B cell (primary cell): ENCODE results near the gene PCGF2. TPM values are rescaled to one million over a fixed set of nuclear protein-coding genes. Genes with fewer than 3 reads are reported as not detected.

Source experiments
- ATAC-seq: fragments of 200-7000 bp; cut with Tn5 transposase; one replicate; pipeline ENCODE4 v1.10.0; 2021; ENCODE audit warnings: low read depth, mild to moderate bottlenecking, moderate number of reproducible peaks, moderate library complexity
- CTCF ChIA-PET: fragments of 350-600 bp; sonication (Branson Sonifier 250); formaldehyde crosslinking; loops from one replicate; lab custom pipeline; 2021; ENCODE audit warnings: antibody characterized with exemption, inconsistent platforms; lab: Charles Lee
- POLR2A ChIA-PET: fragments of 350-600 bp; sonication (Branson Sonifier 250); formaldehyde crosslinking; loops from one replicate; lab custom pipeline; 2021; ENCODE audit warnings: antibody characterized with exemption; lab: Charles Lee
- DNase-seq: peaks from one replicate; pipeline ENCODE4 v3.0.0; 2013
- H2AFZ ChIP-seq: 2 replicates; pipeline ENCODE4 v1.6.1; 2012; ENCODE audit warnings: mild to moderate bottlenecking, low read depth, low read length; ENCODE audit not compliant: insufficient read depth, poor library complexity, severe bottlenecking
- H3K27ac ChIP-seq, 2 donors: 1 replicate in 1 of 2; 2 replicates in 1 of 2; pipeline ENCODE4 v1.5.1; 2012 to 2013; ENCODE audit warnings: low read length in 2 of 2, mild to moderate bottlenecking in 2 of 2, moderate library complexity in 1 of 2
- H3K27me3 ChIP-seq, 4 experiments: fragments of 200-600 bp in 1 of 4; sonication (generic) in 1 of 4; replicated peaks in 1 of 4; 1 replicate in 2 of 4; 2 replicates in 2 of 4; pipeline versions ENCODE4 v1.6.1 to v1.7.0; 2013 to 2016; ENCODE audit warnings: low read length in 3 of 4, mild to moderate bottlenecking in 2 of 4, mixed read lengths in 1 of 4, moderate library complexity in 1 of 4; ENCODE audit not compliant: insufficient read depth in 4 of 4, control insufficient read depth in 3 of 4; ENCODE audit errors: control extremely low read depth in 1 of 4
- H3K36me3 ChIP-seq, 2 experiments: replicated peaks in 1 of 2; 1 replicate in 1 of 2; 2 replicates in 1 of 2; pipeline versions ENCODE4 v1.6.1 to v1.7.1; 2013; ENCODE audit warnings: low read length in 1 of 2; ENCODE audit not compliant: insufficient read depth in 2 of 2, control insufficient read depth in 1 of 2; ENCODE audit errors: control extremely low read depth in 1 of 2, extremely low read depth in 1 of 2
- H3K4me1 ChIP-seq, 2 donors: fragments of 200-600 bp in 1 of 2; sonication (generic) in 1 of 2; 1 replicate in 1 of 2; 2 replicates in 1 of 2; pipeline versions ENCODE4 v1.5.1 to v1.6.1; 2013 to 2017; ENCODE audit warnings: low read length in 2 of 2; ENCODE audit not compliant: control insufficient read depth in 2 of 2, insufficient read depth in 2 of 2
- H3K4me2 ChIP-seq: replicated peaks from 2 replicates; pipeline ENCODE3; 2012; ENCODE audit warnings: mild to moderate bottlenecking, low read depth, low read length; ENCODE audit not compliant: poor library complexity, severe bottlenecking
- H3K4me3 ChIP-seq, 5 experiments: fragments of 200-600 bp in 1 of 5; sonication (generic) in 1 of 5; 1 replicate in 3 of 5; 2 replicates in 2 of 5; pipeline versions ENCODE4 v1.5.1 to v1.7.0; 2011 to 2016; ENCODE audit warnings: low read length in 4 of 5, mild to moderate bottlenecking in 4 of 5, low read depth in 2 of 5, control low read depth in 1 of 5, moderate library complexity in 1 of 5; ENCODE audit not compliant: insufficient read depth in 1 of 5; ENCODE audit errors: control extremely low read depth in 1 of 5, extremely low read depth in 1 of 5
- H3K79me2 ChIP-seq: fragments of 200-600 bp; sonication (generic); one replicate; pipeline ENCODE4 v1.6.0; 2016; ENCODE audit warnings: low read length; ENCODE audit not compliant: control insufficient read depth, insufficient read depth
- H3K9ac ChIP-seq: fragments of 200-600 bp; sonication (generic); 2 replicates; pipeline ENCODE4 v1.6.1; 2017; ENCODE audit warnings: mild to moderate bottlenecking, low read length, moderate library complexity
- H3K9me3 ChIP-seq, 3 donors: one replicate each; pipeline versions ENCODE4 v1.6.1 to v1.7.1; 2013; ENCODE audit warnings: low read length in 2 of 3; ENCODE audit not compliant: control insufficient read depth in 2 of 3, insufficient read depth in 1 of 3; ENCODE audit errors: control extremely low read depth in 1 of 3
- H4K20me1 ChIP-seq: 2 replicates; pipeline ENCODE4 v1.6.0; 2012; ENCODE audit warnings: mild to moderate bottlenecking, low read length; ENCODE audit not compliant: insufficient read depth, control insufficient read depth, poor library complexity, severe bottlenecking
- H3K27ac Mint-ChIP-seq: one replicate; pipeline ENCODE4 v1.8.0; 2021; ENCODE audit warnings: mixed read lengths
- H3K27me3 Mint-ChIP-seq: one replicate; pipeline ENCODE4 v1.8.0; 2021; ENCODE audit warnings: mixed read lengths
- H3K4me1 Mint-ChIP-seq: one replicate; pipeline ENCODE4 v1.8.0; 2021; ENCODE audit warnings: mixed read lengths
- H3K4me3 Mint-ChIP-seq: one replicate; pipeline ENCODE4 v1.8.0; 2021; ENCODE audit warnings: mixed read lengths
- H3K9me3 Mint-ChIP-seq: one replicate; pipeline ENCODE4 v1.8.0; 2022; ENCODE audit warnings: mixed read lengths; ENCODE audit not compliant: insufficient read depth
- EZH2 ChIP-seq: IDR thresholded peaks from 2 replicates; pipeline ENCODE4 v1.6.1; 2012; ENCODE audit warnings: borderline replicate concordance, low read depth, mild to moderate bottlenecking, moderate library complexity, low read length; ENCODE audit not compliant: insufficient read depth, poor library complexity, severe bottlenecking
- WGBS: methylation state at CpG from one replicate; pipeline ENCODE4 v1.1.5; 2013; ENCODE audit warnings: missing lambda C conversion rate; ENCODE audit not compliant: insufficient coverage; 5-methylcytosine and 5-hydroxymethylcytosine counted together
- intact Hi-C: fragments of 100-400 bp; cut with micrococcal nuclease; formaldehyde crosslinking; loops from one replicate; pipeline ENCODE4 v1.10.0; 2022
- polyA minus RNA-seq: library from RNA; depleted of rRNA, polyadenylated mRNA; stranded (reverse); fragments of >200 nt; gene quantifications from 2 replicates; pipeline ENCODE4 v1.2.3, GENCODE V29; 2012
- polyA plus RNA-seq: library from polyadenylated mRNA; depleted of rRNA; stranded (reverse); fragments of >200 nt; gene quantifications from 2 replicates; pipeline ENCODE4 v1.2.3, GENCODE V29; 2012
- total RNA-seq, 2 donors: library from RNA; stranded (reverse); fragments of 120-200 nt in 1 of 2; gene quantifications; 1 replicate in 1 of 2; 2 replicates in 1 of 2; pipeline versions ENCODE4 v1.2.3 to v1.2.4, GENCODE V29; 2013 to 2022
- TF ChIP-seq, protein P1 (sequence below): fragments of 200-600 bp; IDR thresholded peaks from one replicate; pipeline ENCODE4 v1.8.0; 2022; ENCODE audit warnings: antibody characterized with exemption, mild to moderate bottlenecking

The PCGF2 gene
- not detected in 2 replicates for total RNA-seq
- total RNA-seq (2013): 0.14 TPM
- 0.04 and 0.81 TPM in 2 replicates for polyA plus RNA-seq
- 0.51 TPM in 1 of 2 replicates, not detected in the other for polyA minus RNA-seq

DNA sequence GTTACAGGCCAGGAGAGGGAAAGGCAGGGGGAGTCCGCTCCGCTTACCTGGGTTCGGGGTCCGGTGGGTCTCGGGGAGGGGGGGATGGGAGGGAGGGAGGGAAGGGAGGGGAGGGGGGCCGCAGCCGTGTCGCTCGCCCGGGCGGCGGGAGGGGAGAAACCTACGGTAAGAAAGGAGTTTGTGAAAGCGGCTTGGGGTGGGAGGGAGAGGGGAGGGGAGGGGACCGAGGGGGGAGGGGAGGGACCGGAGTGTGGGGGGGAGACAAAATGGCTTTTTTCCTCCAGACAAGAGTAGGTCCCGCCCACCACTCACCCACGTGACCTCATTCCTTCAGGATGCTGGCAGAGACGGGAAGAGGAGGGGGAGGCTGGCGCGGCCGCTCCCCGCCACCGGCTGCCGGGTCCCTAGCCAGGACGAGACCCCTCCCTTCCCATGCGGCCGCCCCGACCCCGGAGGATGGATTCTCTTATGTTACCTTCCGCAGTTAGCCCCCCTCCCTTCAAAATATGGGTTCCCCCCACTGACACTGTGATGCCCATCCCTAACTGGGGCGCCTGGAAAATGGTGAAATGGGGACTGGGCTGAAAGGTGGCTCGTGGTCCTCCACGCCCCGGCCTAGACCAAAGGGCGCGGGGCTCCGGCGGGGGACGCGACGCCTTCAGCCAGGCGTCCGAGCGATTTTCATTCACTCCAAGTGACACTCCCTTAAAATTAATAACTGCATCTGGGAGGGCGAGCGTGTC, at the start of gene PCGF2:
Gene PCGF2, minus strand, starts transcription at position 188 of the 743 bp plus-strand sequence. CDS start 7,934 bp downstream, outside the sequence.
- Mint-ChIP-seq H3K27ac (peak within 1 kb of the TSS; percentile 28), H3K4me3 (peak within 1 kb of the TSS; percentile 94), H3K27me3 (peaks cover 33% of the 10 kb centered on the region), H3K4me1 (peaks cover 48% of the 10 kb centered on the region), H3K9me3 (no peaks in the 10 kb centered on the region)
- ChIA-PET CTCF (no interaction called here), POLR2A (no interaction called here)
- ATAC-seq (no peak), DNase-seq (peak; percentile 60)
- H4K20me1 ChIP-seq: peaks cover 16% of the 10 kb centered on the region
- H3K9me3 ChIP-seq: peaks cover 0 to 9% (median 0%) of the 10 kb centered on the region in 3 donors
- peak within 1 kb of the TSS; percentile 66 for H3K9ac ChIP-seq
- H3K4me1 ChIP-seq: peaks cover 61 to 72% of the 10 kb centered on the region in 2 donors
- TF ChIP-seq, protein P1, sequence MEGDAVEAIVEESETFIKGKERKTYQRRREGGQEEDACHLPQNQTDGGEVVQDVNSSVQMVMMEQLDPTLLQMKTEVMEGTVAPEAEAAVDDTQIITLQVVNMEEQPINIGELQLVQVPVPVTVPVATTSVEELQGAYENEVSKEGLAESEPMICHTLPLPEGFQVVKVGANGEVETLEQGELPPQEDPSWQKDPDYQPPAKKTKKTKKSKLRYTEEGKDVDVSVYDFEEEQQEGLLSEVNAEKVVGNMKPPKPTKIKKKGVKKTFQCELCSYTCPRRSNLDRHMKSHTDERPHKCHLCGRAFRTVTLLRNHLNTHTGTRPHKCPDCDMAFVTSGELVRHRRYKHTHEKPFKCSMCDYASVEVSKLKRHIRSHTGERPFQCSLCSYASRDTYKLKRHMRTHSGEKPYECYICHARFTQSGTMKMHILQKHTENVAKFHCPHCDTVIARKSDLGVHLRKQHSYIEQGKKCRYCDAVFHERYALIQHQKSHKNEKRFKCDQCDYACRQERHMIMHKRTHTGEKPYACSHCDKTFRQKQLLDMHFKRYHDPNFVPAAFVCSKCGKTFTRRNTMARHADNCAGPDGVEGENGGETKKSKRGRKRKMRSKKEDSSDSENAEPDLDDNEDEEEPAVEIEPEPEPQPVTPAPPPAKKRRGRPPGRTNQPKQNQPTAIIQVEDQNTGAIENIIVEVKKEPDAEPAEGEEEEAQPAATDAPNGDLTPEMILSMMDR: no peak
- TF ChIP-seq EZH2: peak; percentile 92
- WGBS: 2% methylated on average over 23 of the region's 47 CpGs
- H3K36me3 ChIP-seq: no peaks in the 10 kb centered on the region
- peak within 1 kb of the TSS; percentile 53 for H2AFZ ChIP-seq
- H3K4me3 ChIP-seq: peak within 1 kb of the TSS; percentile 18 to 65 (median 51)
- H3K27ac ChIP-seq: no peak within 1 kb of the TSS
- peaks cover 13% of the 10 kb centered on the region for H3K79me2 ChIP-seq
- intact Hi-C loops: no loop called here
- H3K4me2 ChIP-seq: peak within 1 kb of the TSS; percentile 79
- peaks cover 0 to 50% (median 25%) of the 10 kb centered on the region in 4 experiments for H3K27me3 ChIP-seq

DNA sequence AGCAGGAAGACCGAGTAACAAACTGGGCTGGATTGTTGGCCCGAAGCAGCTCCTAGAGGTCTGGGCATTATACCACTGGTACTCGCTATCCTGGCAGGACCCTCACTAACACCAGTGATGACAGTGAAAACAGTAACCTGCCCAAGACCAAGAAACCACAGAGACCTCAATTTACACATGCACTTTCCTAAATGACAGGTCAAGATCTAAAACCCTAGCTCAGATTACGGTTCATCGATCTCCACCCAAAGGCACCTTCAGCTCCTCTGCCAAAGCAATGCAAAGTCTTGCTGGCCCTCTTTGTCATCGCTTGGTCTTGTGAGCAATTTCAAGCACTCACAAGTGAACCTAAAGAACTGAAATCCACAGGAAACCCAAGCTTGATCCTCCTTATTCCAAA, 49.7 kb upstream of the PCGF2 start:
- Mint-ChIP-seq H3K4me1 (peaks cover 35% of the 10 kb centered on the region), H3K27ac (peak overlapping the region; percentile 96), H3K9me3 (no peaks in the 10 kb centered on the region), H3K27me3 (no peaks in the 10 kb centered on the region), H3K4me3 (peak overlapping the region; percentile 99)
- DNase-seq (no peak), ATAC-seq (no peak)
- intact Hi-C loops: no loop called here
- 84% methylated on average over 6 of the region's 6 CpGs for WGBS
- peaks cover 0 to 19% of the 10 kb centered on the region in 2 experiments for H3K36me3 ChIP-seq
- H3K27ac ChIP-seq: peak overlapping the region in 1 of 2 donors; percentile 42
- H3K4me3 ChIP-seq: peak overlapping the region in 1 of 5 experiments; percentile 75
- POLR2A ChIA-PET: interaction anchor here (1.0 kb wide), 1 partner anchor 56 kb away, joined by 4 read pairs; the partner anchor contains the start of gene RPL23
- CTCF ChIA-PET: interaction anchor here (1.0 to 1.4 kb wide), 2 partner anchors 70 to 121 kb away, joined by 4 to 5 read pairs; no protein-coding TSS in a partner anchor
- H3K4me2 ChIP-seq: peak overlapping the region; percentile 88
- H3K9ac ChIP-seq: peak overlapping the region; percentile 91
- no peaks in the 10 kb centered on the region for H3K9me3 ChIP-seq
- no peaks in the 10 kb centered on the region for H3K27me3 ChIP-seq
- H4K20me1 ChIP-seq: peaks cover 23% of the 10 kb centered on the region
- no peak overlapping the region for H2AFZ ChIP-seq
- peaks cover 17 to 25% of the 10 kb centered on the region in 2 donors for H3K4me1 ChIP-seq
- peaks cover 63% of the 10 kb centered on the region for H3K79me2 ChIP-seq
- TF ChIP-seq EZH2: no peak
- TF ChIP-seq, protein P1: no peak
